UCSD-AML1 (cell line): Measurements from ENCODE around the gene CANX.

Source experiments
- DNase-seq: peaks from one replicate; lab custom pipeline; 2025; ENCODE audit not compliant: unreplicated experiment; lab: John Stamatoyannopoulos, UW

CANX gene

GRCh38 chr5:179749857-179750508, 51.2 kb downstream of the CANX start:
- no peak for DNase-seq

DNA sequence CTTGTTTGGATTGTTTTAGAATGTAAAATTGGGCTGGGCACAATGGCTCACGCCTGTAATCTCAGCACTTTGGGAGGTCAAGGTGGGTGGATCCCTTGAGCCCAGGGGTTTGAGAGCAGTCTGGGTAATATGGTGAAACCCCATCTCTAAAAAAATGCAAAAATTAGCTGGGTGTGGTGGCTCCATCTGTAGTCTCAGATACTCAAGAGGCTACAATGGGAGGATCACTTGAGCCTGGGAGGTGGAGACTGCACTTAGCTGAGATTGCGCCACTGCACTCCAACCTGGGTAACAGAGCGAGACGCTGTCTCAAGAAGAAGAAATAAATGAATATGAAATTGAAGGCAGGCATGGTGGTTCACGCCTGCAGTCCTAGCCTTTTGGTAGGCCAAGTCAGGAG, 55.2 kb downstream of the CANX start:
- DNase-seq, result no peak

- no peak for DNase-seq
Observed at GRCh38 chr5:179755022-179755421, 56.3 kb downstream of the CANX start.

- no peak for DNase-seq
Observed at GRCh38 chr5:179758955-179759354, 60.2 kb downstream of the CANX start.

GRCh38 chr5:179759581-179760551, 61.1 kb downstream of the CANX start:
- no peak for DNase-seq

DNA sequence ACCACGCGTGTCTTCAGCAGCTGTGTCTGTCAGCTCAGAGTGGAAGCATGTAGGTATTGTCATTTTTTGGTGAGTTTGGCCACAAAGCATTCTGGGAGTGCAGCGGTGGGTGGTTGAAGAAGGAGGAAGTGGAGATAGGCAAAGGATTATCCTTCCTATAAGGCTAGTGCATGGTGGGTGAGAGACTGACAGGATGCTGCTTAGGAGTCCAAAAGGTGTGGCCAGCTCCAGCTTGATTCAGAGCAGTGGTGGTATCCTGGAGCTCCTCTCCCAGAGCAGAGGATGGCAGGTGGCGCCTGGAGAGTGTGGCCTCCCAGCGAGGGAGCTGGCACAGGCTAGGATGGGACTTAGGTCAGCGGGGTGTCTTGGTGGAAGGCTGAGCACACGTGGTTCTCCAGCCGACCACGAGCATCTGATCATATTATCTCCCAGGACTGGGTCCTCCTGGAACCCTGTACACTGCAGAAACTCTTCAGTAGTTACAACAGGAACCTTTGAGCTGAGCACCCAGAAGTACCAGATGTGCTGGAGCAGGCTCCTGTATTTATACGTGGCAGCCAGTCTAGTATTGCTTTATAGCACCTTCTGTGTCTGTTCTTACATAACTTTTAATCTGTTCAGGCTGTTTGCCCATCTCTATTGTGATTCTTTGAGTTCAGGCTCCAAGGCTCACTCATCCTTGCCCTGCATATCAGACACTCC, 63.5 kb downstream of the CANX start:
- no peak for DNase-seq

DNA sequence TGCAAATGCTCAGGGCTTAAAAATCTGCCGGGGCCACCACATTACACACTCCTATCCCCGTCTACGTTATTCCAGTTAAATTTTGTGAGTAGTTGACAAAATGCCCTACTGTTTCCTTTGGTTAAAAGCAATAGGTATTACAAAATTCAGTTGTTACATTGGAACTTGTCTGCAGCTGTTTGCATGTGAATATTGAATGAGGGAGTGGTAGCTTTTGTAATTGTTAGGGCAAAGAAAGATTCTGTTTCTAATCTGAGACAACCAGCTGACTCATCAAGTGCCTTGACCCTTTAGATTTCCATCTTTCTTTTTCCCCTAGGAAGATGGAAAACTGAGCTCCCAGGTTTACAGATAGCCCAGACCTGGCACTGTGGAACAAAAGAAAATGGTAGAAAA, 64.0 kb downstream of the CANX start:
- DNase-seq, result no peak

GRCh38 chr5:179763215-179763945, 64.6 kb downstream of the CANX start:
- peak; percentile 26 for DNase-seq

GRCh38 chr5:179764056-179764455, 65.3 kb downstream of the CANX start:
- no peak for DNase-seq

GRCh38 chr5:179765400-179765799, 66.6 kb downstream of the CANX start:
- peak; percentile 44 for DNase-seq

- no peak for DNase-seq
Observed at GRCh38 chr5:179766021-179766725, 67.4 kb downstream of the CANX start.

DNA sequence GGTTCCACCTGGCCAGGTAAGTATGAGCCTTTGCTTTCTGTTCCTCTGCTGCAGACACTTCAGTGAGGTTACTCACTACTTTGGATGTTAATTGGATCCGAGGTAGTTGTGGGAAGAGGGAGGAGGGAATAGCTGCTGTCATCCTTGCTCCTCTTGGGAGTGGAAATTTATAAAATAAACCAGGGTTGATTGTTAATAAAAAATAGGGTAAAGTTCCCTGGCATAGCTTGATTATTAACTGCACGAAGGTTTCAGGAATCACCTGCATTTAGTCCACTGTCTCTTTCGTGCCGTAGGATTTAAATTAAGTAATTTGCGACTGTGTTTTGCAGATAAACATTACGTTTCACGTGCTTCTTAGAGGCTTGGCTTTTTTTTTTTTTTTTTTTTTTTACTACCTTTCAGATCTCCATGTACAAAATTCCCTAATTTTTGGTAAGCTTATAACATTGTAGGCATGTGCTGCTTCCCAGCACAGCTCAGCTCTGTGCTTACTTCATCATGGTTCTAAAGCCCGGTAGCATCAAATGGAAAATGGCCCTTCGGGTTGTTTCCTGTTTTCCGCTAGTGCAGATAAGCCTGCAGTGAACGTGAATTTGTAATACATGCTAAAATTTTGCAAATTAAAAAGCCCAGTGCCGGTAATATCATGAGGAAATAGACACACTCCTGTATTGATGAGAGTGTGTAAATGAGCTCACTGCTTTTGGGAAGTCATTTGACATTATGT, 68.1 kb downstream of the CANX start:
- no peak for DNase-seq

DNA sequence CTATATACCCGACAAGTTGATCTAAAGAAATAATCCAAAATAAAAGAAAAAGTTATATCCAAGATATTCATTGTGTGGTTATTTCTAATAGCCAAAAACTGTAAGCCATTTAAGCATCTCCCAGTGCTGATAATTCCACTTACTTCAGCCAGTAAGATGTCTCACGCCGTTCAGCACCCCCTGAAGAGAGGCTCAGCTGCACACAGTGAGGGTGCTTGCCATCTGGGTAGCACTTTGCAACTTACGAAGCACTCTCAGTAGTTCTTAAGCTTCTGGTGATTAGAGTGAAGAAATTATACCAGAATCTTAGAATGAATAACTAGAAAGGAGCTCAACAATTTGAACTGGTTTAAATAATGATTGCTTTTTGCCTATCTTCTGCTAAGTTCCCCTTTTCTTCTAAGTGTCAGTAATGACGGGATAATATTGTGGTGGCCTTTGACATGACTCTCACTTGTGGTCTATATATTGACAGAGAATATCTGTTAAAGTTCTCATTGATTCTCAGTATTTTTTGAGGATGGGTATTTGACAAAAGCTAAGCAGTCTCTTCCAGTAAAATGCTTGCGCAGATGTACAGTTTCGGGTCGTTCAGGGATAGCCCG, 68.8 kb downstream of the CANX start:
- DNase-seq, result no peak

DNA sequence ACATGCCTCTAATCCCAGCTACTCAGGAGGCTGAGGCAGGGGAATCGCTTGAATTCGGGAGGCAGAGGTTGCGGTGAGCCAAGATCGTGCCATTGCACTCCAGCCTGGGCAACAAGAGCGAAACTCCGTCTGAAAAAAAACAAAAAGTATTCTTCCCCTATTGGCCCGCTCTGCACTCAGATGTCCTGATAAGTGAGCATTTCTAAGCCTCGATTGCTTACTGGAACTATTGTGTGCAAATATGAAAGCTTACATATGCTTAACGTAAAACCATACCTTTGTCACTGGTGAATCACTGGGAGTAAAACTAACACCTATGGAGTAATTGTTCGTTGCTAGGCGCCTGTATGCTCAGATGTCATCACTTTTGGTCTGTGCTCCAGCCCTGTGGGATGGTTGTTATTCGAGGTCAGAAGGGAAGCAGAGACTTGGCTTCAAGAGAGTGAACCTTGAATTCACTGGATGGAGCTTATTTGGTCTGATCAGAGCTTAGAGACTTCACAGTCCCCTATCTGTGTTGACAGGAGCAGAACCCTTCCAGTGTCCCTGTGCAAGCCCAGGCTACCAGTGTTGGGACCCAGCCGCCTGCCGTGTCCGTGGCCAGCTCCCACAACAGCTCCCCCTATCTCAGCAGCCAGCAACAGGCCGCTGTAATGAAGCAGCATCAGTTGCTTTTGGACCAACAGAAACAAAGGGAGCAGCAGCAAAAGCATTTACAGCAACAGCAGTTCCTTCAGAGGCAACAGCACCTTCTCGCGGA, 69.7 kb downstream of the CANX start:
- DNase-seq, result no peak

DNA sequence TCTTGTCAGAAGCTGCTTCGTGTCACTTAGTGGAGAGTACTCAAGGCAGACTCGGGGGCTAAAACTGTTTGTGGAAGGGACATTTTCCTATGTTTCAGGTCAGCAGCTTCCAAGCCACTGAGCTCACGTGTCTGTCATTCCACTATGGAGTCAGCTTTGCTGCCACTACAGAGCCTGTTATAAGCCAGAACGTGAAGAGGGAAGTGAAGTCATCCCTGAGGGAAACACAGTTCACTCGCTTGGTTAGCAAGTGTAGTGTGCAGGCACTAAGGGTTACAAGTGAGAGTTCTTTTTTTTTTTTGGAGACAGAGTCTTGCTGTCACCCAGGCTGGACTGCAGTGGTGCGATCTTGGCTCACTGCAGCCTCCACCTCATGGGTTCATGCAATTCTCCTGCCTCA, 70.5 kb downstream of the CANX start:
- no peak for DNase-seq

GRCh38 chr5:179769796-179770195, 71.0 kb downstream of the CANX start:
- DNase-seq, result no peak

GRCh38 chr5:179771311-179771895, 72.6 kb downstream of the CANX start:
- no peak for DNase-seq

DNA sequence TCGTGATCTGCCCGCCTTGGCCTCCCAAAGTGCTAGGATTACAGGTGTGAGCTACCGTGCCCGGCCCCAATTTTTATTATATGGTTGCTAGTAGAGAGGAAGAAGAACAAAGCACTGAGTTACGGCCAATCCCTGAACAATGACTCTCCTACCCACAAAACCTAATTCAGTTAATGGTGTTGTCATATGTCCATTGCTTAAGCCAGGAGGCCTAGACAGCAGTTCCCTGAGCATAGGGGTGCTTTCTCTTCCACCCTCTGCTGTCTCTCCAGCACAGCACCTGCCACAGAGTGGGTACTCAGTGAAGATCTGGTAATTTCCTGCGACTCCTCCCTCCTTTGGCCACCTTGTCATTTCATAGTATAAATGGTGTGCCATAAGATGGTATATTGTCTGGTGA, 73.6 kb downstream of the CANX start:
- DNase-seq, result no peak
